HG02763 (cell line): Measurements from ENCODE around the gene CHKA.

Experiments
- ATAC-seq: cut with Tn5 transposase; IDR thresholded peaks from one replicate; pipeline ENCODE4 v1.9.1; 2021; ENCODE audit warnings: mild to moderate bottlenecking, moderate library complexity; ENCODE audit not compliant: unreplicated experiment

The CHKA gene

GRCh38 chr11:68121067-68121899 lies at the start of gene CHKA:
CHKA (minus strand) TSS chr11:68121388; CDS start chr11:68121177, 211 bp downstream.
- peak; percentile 84 for ATAC-seq

- ATAC-seq, result no peak
These were observed 48.3 kb upstream of the CHKA start for GRCh38 chr11:68169442-68169841.

GRCh38 chr11:68168694-68169093 lies 47.5 kb upstream of the CHKA start:
- ATAC-seq, result no peak

- ATAC-seq, result no peak
These were observed 46.3 kb upstream of the CHKA start for GRCh38 chr11:68167474-68167873.

- no peak for ATAC-seq
These were observed 45.8 kb upstream of the CHKA start for GRCh38 chr11:68166969-68167368.

- no peak for ATAC-seq
These were observed 44.4 kb upstream of the CHKA start for GRCh38 chr11:68165601-68166000.

GRCh38 chr11:68164437-68164836 lies 43.2 kb upstream of the CHKA start:
- no peak for ATAC-seq

GRCh38 chr11:68163691-68164090 lies 42.5 kb upstream of the CHKA start:
- ATAC-seq, result no peak

GRCh38 chr11:68160100-68160695 lies 39.0 kb upstream of the CHKA start:
- ATAC-seq, result no peak

GRCh38 chr11:68159665-68160064 lies 38.5 kb upstream of the CHKA start:
- ATAC-seq, result no peak

- ATAC-seq, result no peak
These were observed 38.0 kb upstream of the CHKA start for GRCh38 chr11:68159161-68159560.

GRCh38 chr11:68158580-68158979 lies 37.4 kb upstream of the CHKA start:
- no peak for ATAC-seq

GRCh38 chr11:68153742-68154141 lies 32.6 kb upstream of the CHKA start:
- no peak for ATAC-seq

- ATAC-seq, result no peak
These were observed 28.8 kb upstream of the CHKA start for GRCh38 chr11:68150037-68150436.

- no peak for ATAC-seq
These were observed 28.2 kb upstream of the CHKA start for GRCh38 chr11:68149417-68149816.

- no peak for ATAC-seq
These were observed 27.7 kb upstream of the CHKA start for GRCh38 chr11:68148879-68149278.

- no peak for ATAC-seq
These were observed 27.1 kb upstream of the CHKA start for GRCh38 chr11:68148071-68148805.

- ATAC-seq, result no peak
These were observed 25.7 kb upstream of the CHKA start for GRCh38 chr11:68146704-68147474.

GRCh38 chr11:68146010-68146540 lies 24.9 kb upstream of the CHKA start:
- no peak for ATAC-seq

GRCh38 chr11:68145120-68145866 lies 24.1 kb upstream of the CHKA start:
- no peak for ATAC-seq
